ENCODE data around the gene CENPL.
A peak's percentile ranks its signal among the peaks of the same experiment; 100 is the strongest.
"Not testable (repeated sequence)": the region's sequence is repeated elsewhere in the genome, so short reads cannot be mapped to it uniquely, and the experiment has no call there.

CENPL gene, protein sequence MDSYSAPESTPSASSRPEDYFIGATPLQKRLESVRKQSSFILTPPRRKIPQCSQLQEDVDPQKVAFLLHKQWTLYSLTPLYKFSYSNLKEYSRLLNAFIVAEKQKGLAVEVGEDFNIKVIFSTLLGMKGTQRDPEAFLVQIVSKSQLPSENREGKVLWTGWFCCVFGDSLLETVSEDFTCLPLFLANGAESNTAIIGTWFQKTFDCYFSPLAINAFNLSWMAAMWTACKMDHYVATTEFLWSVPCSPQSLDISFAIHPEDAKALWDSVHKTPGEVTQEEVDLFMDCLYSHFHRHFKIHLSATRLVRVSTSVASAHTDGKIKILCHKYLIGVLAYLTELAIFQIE

DNA sequence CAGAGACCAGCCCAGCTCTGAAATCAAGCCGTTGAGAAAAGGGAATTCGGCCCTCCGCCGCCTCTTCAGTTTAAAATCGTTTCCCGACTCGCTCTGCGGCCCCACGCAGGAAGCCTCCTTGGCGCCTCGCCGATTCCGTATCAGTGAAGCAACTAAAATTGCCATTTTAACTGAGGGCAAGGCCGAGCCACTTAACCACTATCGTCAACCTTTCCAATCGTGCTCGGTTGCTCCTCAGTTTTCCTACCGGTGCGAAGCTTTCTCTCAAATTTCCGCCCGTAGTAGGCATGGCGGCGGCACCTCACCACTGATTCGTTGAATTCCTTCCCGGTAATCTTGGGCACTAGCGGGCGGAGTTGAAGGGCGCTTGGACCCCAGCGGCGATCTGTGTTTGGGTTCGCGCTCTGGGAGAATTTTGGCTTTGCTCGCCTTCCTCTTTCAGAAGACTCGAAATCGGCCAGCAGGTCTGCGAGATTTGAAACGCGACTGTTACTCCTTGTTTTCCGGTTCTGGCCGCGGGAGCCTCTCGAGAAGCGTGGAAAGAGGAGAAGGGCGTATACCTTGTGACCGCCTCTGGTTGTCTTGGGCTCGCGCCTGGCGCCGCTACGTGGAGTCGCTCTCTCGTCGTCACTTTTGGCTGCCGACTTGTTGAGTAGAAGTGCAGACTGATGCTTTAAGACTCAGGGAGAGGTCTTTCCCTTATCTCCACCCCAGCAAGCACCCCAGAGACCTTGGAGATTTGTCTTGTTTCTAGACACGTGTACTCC is at the start of gene CENPL, which contains the start of gene DARS2:
TSS of gene CENPL (minus strand) at position 569 of the 767 bp plus-strand sequence. CDS start 13,584 bp downstream, outside the sequence.
TSS of gene DARS2 (plus strand) at position 359 of the 767 bp plus-strand sequence. CDS start 557 bp downstream, outside the sequence.
- DNase-seq = peak; percentile 78 to 100 (median 94)

GRCh38 chr1:173871500-173871899 is 46.8 kb upstream of the CENPL start:
- no peak for DNase-seq

GRCh38 chr1:173871091-173871490 is 46.4 kb upstream of the CENPL start:
- no peak for DNase-seq

- DNase-seq = peak in 44 of 56 donors; percentile 1 to 58 (median 19)
Observed at GRCh38 chr1:173870252-173871075, 45.8 kb upstream of the CENPL start.

- DNase-seq = no peak
Observed at GRCh38 chr1:173869021-173869359, 44.3 kb upstream of the CENPL start.

- DNase-seq = peak in 33 of 56 donors; percentile 39 to 90 (median 80)
Observed at GRCh38 chr1:173868266-173869020, 43.8 kb upstream of the CENPL start, which contains the start of gene ZBTB37. TSS of gene ZBTB37 (plus strand) at chr1:173868380. CDS start at chr1:173870226, 1,846 bp downstream.

- DNase-seq = peak; percentile 68 to 99 (median 98)
Observed at GRCh38 chr1:173867753-173868265, 43.1 kb upstream of the CENPL start, which contains the start of gene GAS5. TSS of gene GAS5 (minus strand) at chr1:173867989.

GRCh38 chr1:173867141-173867752 is 42.6 kb upstream of the CENPL start:
- DNase-seq = peak in 9 of 56 donors; percentile 5 to 81 (median 54)

GRCh38 chr1:173866413-173867115 is 41.9 kb upstream of the CENPL start:
- no peak for DNase-seq

GRCh38 chr1:173865468-173866164 is 40.9 kb upstream of the CENPL start:
- DNase-seq = no peak

- no peak for DNase-seq
Observed at GRCh38 chr1:173864179-173864867, 39.6 kb upstream of the CENPL start.

GRCh38 chr1:173863224-173864161 is 38.8 kb upstream of the CENPL start:
- no peak for DNase-seq

DNA sequence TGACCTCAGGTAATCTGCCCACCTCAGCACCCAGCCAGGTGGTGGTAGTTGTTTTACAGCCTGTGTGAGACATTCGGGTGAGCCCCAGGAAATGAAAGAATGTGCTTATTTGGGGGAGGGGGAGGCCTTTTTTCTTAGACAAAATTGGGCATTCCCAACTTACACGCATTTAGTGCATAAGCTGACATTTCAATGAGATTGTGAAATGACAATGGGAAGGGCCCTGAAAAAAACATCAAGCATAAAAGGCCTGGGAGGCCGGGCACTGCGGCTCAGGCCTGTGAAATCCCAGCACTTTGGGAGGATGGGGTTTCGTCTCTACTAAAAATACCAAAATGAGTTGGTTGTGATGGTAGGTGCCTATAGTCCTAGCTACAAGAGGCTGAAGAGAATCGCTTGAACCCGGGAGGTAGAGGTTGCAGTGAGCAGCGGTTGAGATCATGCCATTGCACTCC is 38.1 kb upstream of the CENPL start:
- DNase-seq = no peak

- DNase-seq = not testable (repeated sequence)
Observed at GRCh38 chr1:173862146-173862768, 37.6 kb upstream of the CENPL start.

DNA sequence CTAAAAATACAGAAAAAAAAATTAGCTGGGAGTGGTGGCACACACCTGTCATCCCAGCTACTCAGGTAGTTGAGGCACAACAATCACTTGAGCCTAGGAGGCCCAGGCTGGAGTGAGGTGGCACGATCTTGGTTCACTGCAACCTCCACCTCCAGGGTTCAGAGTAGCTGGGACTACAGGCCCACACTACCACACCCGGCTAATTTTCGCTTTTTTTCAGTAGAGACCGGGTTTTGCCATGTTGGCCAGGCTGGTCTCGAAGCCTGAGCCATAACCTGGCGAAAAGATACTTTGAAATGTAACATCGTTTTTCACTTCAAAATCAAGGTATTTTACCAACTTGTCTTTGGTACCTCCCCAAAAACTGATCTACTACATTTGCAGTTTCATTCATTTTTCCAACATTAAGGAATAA is 37.1 kb upstream of the CENPL start:
- no peak for DNase-seq

- DNase-seq = no peak
Observed at GRCh38 chr1:173860065-173860464, 35.4 kb upstream of the CENPL start.
